Panc1 (cell line): Measurements from ENCODE around the gene NXPE2. TPM values are rescaled to one million over a fixed set of nuclear protein-coding genes. Genes with fewer than 3 reads are reported as not detected.

Experiments
- ATAC-seq: fragments of 200-7000 bp; cut with Tn5 transposase; 2 replicates; pipeline ENCODE4 v1.9.1; 2020; ENCODE audit warnings: mild to moderate bottlenecking, moderate library complexity
- BruUV-seq: library from RNA; stranded (reverse); fragments of 400-500 nt; replicated peaks from 2 replicates; lab custom pipeline; 2021; lab: Mats Ljungman, UMichigan
- CTCF ChIA-PET: fragments of 300-600 bp; sonication (Branson Sonifier 250); formaldehyde crosslinking; loops from one replicate; lab custom pipeline; 2022; ENCODE audit warnings: antibody characterized with exemption; lab: Charles Lee
- POLR2A ChIA-PET: fragments of 300-600 bp; sonication (Branson Sonifier 250); formaldehyde crosslinking; loops from one replicate; lab custom pipeline; 2022; ENCODE audit warnings: antibody characterized with exemption; lab: Charles Lee
- DNase-seq: peaks from one replicate; pipeline ENCODE4 v3.0.0-alpha.2; 2010; ENCODE audit warnings: low read depth, low spot score
- H3K27ac ChIP-seq: 2 replicates; pipeline ENCODE4 v1.5.1; 2011; ENCODE audit warnings: mild to moderate bottlenecking, low read length, inconsistent platforms
- H3K27me3 ChIP-seq: fragments of 200-500 bp; sonication (Bioruptor generic); 2 replicates; pipeline ENCODE4 v1.6.0; 2014; ENCODE audit warnings: low read length, inconsistent platforms; ENCODE audit not compliant: control insufficient read depth, insufficient read depth
- H3K36me3 ChIP-seq: fragments of 200-500 bp; sonication (Bioruptor generic); 2 replicates; pipeline ENCODE4 v1.5.1; 2014; ENCODE audit warnings: inconsistent platforms, mild to moderate bottlenecking, low read length, moderate library complexity; ENCODE audit not compliant: control insufficient read depth, insufficient read depth
- H3K4me1 ChIP-seq: 2 replicates; pipeline ENCODE4 v1.5.1; 2011; ENCODE audit warnings: inconsistent platforms, mild to moderate bottlenecking, low read length, moderate library complexity; ENCODE audit not compliant: control insufficient read depth, insufficient read depth
- H3K4me3 ChIP-seq, 2 experiments: 2 replicates each; pipeline ENCODE4 v1.5.1; 2011 to 2012; ENCODE audit warnings: low read depth in 2 of 2, low read length in 2 of 2, mild to moderate bottlenecking in 2 of 2, inconsistent platforms in 1 of 2, moderate library complexity in 1 of 2
- H3K9me3 ChIP-seq: fragments of 200-500 bp; sonication (Bioruptor generic); 2 replicates; pipeline ENCODE4 v1.5.1; 2014; ENCODE audit warnings: low read depth, mild to moderate bottlenecking, inconsistent platforms, low read length, moderate library complexity; ENCODE audit not compliant: control insufficient read depth, insufficient read depth
- POLR2AphosphoS5 ChIP-seq: IDR thresholded peaks from 2 replicates; pipeline ENCODE4 v1.6.1; 2012; ENCODE audit warnings: mild to moderate bottlenecking, low read depth, low read length, moderate library complexity
- SIN3A ChIP-seq: IDR thresholded peaks from 2 replicates; pipeline ENCODE4 v1.6.1; 2012; ENCODE audit warnings: low read depth, mild to moderate bottlenecking, low read length, moderate library complexity, borderline replicate concordance; ENCODE audit not compliant: insufficient read depth
- TCF7L2 ChIP-seq: IDR thresholded peaks from 2 replicates; pipeline ENCODE4 v1.6.1; 2011; ENCODE audit warnings: mild to moderate bottlenecking, low read depth, low read length, inconsistent platforms
- in situ Hi-C: cut with HindIII; loops from 2 replicates; pipeline ENCODE4 v1.10.0; 2016; ENCODE audit warnings: low sequenced_read_pairs, low pct_unique_long_range_greater_than_20kb
- intact Hi-C: fragments of 100-400 bp; cut with micrococcal nuclease; formaldehyde crosslinking; loops from one replicate; pipeline ENCODE4 v1.10.0; 2022; ENCODE audit not compliant: unreplicated experiment
- total RNA-seq: library from RNA; stranded (reverse); gene quantifications from one replicate; pipeline ENCODE4 v1.2.1, GENCODE V29; 2021; ENCODE audit not compliant: unreplicated experiment
- TF ChIP-seq, protein P1 (sequence below), 2 experiments: IDR thresholded peaks; 2 replicates each; pipeline ENCODE4 v1.6.1; 2011 to 2012; ENCODE audit warnings: low read depth in 2 of 2, control low read depth in 1 of 2, low read length in 1 of 2, mild to moderate bottlenecking in 1 of 2, moderate library complexity in 1 of 2; ENCODE audit not compliant: insufficient read depth in 1 of 2
- TF ChIP-seq, protein P2 (sequence below): fragments of 450-650 bp; IDR thresholded peaks from 2 replicates; pipeline ENCODE4 v1.5.1; 2017; ENCODE audit warnings: mild to moderate bottlenecking

Gene NXPE2
- total RNA-seq, 1 experiment from 2014 or later: not detected

DNA sequence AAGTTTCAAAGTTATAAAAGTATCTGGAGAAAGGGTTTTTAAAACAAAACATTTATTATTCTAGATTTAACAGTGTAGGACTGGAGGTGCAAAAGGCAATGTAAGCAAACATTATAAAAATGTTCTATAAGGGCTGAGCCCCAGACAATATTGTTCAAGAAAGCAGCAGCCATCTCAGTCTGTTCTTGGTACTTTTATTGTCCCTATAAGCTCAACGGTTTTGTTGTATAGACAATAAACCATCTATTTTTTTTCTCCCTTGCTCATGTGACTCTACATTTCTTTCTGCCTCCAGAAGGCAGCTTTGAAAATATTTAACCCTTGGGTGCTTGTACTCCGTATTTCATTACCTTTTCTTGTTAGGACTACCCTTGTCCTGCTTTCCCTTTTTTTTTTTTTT lies 25.2 kb upstream of the NXPE2 start:
- BruUV-seq: no TSS peak
- ChIA-PET CTCF (no interaction called here), POLR2A (no interaction called here)
- Histone ChIP-seq H3K9me3 (no peaks in the 10 kb centered on the region), H3K27me3 (no peaks in the 10 kb centered on the region), H3K4me1 (no peaks in the 10 kb centered on the region), H3K4me3 (no peak overlapping the region), H3K36me3 (no peaks in the 10 kb centered on the region), H3K27ac (no peak overlapping the region)
- intact Hi-C loops: no loop called here
- DNase-seq (no peak), ATAC-seq (no peak)
- in situ Hi-C loops: no loop called here
- TF ChIP-seq POLR2AphosphoS5 (no peak), SIN3A (no peak), TCF7L2 (no peak)
- TF ChIP-seq, protein P1, sequence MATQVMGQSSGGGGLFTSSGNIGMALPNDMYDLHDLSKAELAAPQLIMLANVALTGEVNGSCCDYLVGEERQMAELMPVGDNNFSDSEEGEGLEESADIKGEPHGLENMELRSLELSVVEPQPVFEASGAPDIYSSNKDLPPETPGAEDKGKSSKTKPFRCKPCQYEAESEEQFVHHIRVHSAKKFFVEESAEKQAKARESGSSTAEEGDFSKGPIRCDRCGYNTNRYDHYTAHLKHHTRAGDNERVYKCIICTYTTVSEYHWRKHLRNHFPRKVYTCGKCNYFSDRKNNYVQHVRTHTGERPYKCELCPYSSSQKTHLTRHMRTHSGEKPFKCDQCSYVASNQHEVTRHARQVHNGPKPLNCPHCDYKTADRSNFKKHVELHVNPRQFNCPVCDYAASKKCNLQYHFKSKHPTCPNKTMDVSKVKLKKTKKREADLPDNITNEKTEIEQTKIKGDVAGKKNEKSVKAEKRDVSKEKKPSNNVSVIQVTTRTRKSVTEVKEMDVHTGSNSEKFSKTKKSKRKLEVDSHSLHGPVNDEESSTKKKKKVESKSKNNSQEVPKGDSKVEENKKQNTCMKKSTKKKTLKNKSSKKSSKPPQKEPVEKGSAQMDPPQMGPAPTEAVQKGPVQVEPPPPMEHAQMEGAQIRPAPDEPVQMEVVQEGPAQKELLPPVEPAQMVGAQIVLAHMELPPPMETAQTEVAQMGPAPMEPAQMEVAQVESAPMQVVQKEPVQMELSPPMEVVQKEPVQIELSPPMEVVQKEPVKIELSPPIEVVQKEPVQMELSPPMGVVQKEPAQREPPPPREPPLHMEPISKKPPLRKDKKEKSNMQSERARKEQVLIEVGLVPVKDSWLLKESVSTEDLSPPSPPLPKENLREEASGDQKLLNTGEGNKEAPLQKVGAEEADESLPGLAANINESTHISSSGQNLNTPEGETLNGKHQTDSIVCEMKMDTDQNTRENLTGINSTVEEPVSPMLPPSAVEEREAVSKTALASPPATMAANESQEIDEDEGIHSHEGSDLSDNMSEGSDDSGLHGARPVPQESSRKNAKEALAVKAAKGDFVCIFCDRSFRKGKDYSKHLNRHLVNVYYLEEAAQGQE (IDR thresholded peaks at IDR 0.05; ENCODE audit: insufficient read depth in 1 of 2, low read depth in 2 of 2, low read length in 1 of 2): no peak
- TF ChIP-seq, protein P2, sequence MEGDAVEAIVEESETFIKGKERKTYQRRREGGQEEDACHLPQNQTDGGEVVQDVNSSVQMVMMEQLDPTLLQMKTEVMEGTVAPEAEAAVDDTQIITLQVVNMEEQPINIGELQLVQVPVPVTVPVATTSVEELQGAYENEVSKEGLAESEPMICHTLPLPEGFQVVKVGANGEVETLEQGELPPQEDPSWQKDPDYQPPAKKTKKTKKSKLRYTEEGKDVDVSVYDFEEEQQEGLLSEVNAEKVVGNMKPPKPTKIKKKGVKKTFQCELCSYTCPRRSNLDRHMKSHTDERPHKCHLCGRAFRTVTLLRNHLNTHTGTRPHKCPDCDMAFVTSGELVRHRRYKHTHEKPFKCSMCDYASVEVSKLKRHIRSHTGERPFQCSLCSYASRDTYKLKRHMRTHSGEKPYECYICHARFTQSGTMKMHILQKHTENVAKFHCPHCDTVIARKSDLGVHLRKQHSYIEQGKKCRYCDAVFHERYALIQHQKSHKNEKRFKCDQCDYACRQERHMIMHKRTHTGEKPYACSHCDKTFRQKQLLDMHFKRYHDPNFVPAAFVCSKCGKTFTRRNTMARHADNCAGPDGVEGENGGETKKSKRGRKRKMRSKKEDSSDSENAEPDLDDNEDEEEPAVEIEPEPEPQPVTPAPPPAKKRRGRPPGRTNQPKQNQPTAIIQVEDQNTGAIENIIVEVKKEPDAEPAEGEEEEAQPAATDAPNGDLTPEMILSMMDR: no peak

DNA sequence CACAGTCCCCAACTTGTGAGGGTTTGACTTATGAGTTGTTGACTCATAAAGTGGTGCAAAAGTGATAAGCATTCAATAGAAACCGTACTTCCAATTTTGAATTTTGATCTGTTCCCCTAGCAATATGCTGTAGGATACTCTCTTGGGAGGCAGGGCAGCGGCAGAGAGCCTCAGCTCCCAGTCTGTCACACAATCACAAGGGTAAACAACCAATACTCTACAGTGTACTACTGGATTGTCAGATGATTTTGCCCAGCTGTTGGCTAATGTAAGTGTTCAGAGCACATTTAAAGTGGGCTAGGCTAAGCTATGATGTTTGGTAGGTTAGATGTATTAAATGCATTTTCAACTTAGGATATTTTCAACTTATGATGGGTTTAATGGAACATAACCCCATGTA lies 13.7 kb upstream of the NXPE2 start:
- intact Hi-C loops (no loop called here), in situ Hi-C loops (no loop called here)
- H3K27ac ChIP-seq: no peak overlapping the region

More for the DNA sequence above, 13.7 kb upstream of the NXPE2 start:
- DNase-seq: no peak
- no peak for ATAC-seq
- Histone ChIP-seq H3K36me3 (no peaks in the 10 kb centered on the region), H3K27me3 (no peaks in the 10 kb centered on the region), H3K4me1 (no peaks in the 10 kb centered on the region), H3K4me3 (no peak overlapping the region), H3K9me3 (no peaks in the 10 kb centered on the region)
- ChIA-PET POLR2A (interaction anchor here (0.7 kb wide), 1 partner anchor 56 kb away, joined by 3 read pairs; no protein-coding TSS in a partner anchor), CTCF (interaction anchor here (0.5 kb wide), 1 partner anchor 350 kb away, joined by 3 read pairs; no protein-coding TSS in a partner anchor)
- no TSS peak for BruUV-seq
- no peak for TF ChIP-seq POLR2AphosphoS5
- no peak for TF ChIP-seq SIN3A
- no peak for TF ChIP-seq TCF7L2
- TF ChIP-seq, protein P2: no peak
- TF ChIP-seq, protein P1 (IDR thresholded peaks at IDR 0.05; ENCODE audit: insufficient read depth in 1 of 2, low read depth in 2 of 2, low read length in 1 of 2): no peak
